ENCODE measurements around the gene KDM4F.

Gene KDM4F

DNA sequence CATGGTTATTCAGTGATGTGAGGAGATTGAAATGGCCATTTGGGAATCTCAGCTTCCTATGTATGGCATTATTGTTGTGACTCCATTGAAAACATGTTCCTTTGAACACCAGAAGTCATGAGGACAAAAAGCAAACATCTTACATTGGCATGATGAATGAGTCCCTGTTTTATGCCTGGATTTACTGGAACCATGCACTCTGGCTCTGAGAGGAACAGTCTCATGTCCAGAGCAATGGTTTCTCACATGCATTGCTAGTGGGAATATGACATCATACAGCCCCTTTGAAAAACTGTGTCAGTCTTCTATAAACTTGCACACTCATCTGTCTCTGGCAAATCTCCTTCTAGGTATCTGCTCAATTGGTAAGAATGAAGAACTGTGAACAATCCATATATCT is 3.4 kb upstream of the KDM4F start:
- H2BK12ac ChIP-seq (ENCODE audit: low read length): no peak overlapping the region
- H3K4me3 ChIP-seq (ENCODE audit: low read length in 2 of 2): no peak overlapping the region
- H3K4me2 ChIP-seq (ENCODE audit: insufficient read depth, low read length, poor library complexity, severe bottlenecking): no peak overlapping the region
- H3K36me3 ChIP-seq (replicated peaks in 1 of 2; ENCODE audit: control insufficient read depth in 2 of 2, insufficient read depth in 2 of 2, low read length in 2 of 2): no peaks in the 10 kb centered on the region
- H3K14ac ChIP-seq (ENCODE audit: low read length): no peak overlapping the region
- no peak overlapping the region for H3K18ac ChIP-seq (ENCODE audit: low read length)
- peaks cover 0 to 14% (median 0%) of the 10 kb centered on the region in 3 experiments for H3K27me3 ChIP-seq (ENCODE audit: control insufficient read depth in 3 of 3, insufficient read depth in 3 of 3, low read depth in 1 of 3, low read length in 3 of 3)
- H2AK5ac ChIP-seq (ENCODE audit: low read depth, low read length): no peak overlapping the region
- H4K8ac ChIP-seq (ENCODE audit: low read depth, low read length): no peak overlapping the region
- H2BK120ac ChIP-seq (ENCODE audit: low read depth, low read length): no peak overlapping the region
- H4K91ac ChIP-seq (ENCODE audit: low read depth, low read length, poor library complexity): no peak overlapping the region
- no peak overlapping the region for H2AFZ ChIP-seq (ENCODE audit: low read length)
- H3K27ac ChIP-seq (replicated peaks; ENCODE audit: low read length): no peak overlapping the region
- H2BK5ac ChIP-seq (ENCODE audit: low read length): no peak overlapping the region
- H3K4me1 ChIP-seq (ENCODE audit: control insufficient read depth in 2 of 2, insufficient read depth in 1 of 2, low read depth in 1 of 2, low read length in 2 of 2): no peaks in the 10 kb centered on the region
- DNase-seq (ENCODE audit: low spot score): no peak
- no peak overlapping the region for H3K9ac ChIP-seq (ENCODE audit: low read depth, low read length, poor library complexity)
- no peak overlapping the region for H3K4ac ChIP-seq (ENCODE audit: low read length)
- H3K9me3 ChIP-seq (replicated peaks in 1 of 2; ENCODE audit: control insufficient read depth in 2 of 2, insufficient read depth in 1 of 2, low read depth in 1 of 2, low read length in 2 of 2): no peaks in the 10 kb centered on the region
- no peaks in the 10 kb centered on the region for H3K79me1 ChIP-seq (ENCODE audit: low read depth, low read length)
- H2BK15ac ChIP-seq (ENCODE audit: low read length): no peak overlapping the region
- no peak overlapping the region for H3K23ac ChIP-seq (ENCODE audit: low read depth, low read length, poor library complexity)

DNA sequence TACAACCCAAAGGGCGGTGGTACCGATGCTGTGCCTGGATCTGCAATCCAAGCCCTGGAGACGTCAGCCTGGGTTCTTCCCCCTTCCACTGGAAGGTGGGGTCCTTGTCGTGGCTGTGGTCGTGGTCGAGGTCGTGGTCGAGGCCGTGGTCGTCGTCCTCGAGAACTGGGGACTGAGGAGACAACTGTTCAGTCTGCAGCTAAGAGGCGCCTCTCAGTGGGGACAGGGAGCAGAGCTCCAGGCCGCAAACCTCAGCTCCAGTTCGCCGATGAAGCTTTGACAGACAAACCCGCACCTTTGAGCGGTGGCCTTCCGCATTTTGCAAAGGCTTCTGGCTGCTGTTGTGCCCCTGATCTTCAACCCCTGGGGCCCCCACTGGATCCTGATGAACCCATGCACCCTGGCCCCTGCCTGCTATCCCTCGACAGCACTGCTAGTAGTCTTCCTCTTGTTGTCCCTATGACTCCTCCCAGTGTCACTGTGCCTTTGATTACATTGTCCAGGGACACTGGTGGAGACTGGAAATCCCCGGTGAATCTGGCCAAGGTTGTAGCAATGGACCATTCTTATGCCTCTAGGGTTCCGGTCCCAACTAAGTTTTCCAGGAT is 1.5 kb downstream of the KDM4F start:
- H3K27ac ChIP-seq (replicated peaks; ENCODE audit: low read length): no peak overlapping the region
- H2BK12ac ChIP-seq (ENCODE audit: low read length): no peak overlapping the region
- no peak overlapping the region for H3K4me2 ChIP-seq (ENCODE audit: insufficient read depth, low read length, poor library complexity, severe bottlenecking)
- no peak for DNase-seq (ENCODE audit: low spot score)
- no peaks in the 10 kb centered on the region for H3K79me1 ChIP-seq (ENCODE audit: low read depth, low read length)
- H2BK120ac ChIP-seq (ENCODE audit: low read depth, low read length): no peak overlapping the region
- no peaks in the 10 kb centered on the region for H3K9me3 ChIP-seq (replicated peaks in 1 of 2; ENCODE audit: control insufficient read depth in 2 of 2, insufficient read depth in 1 of 2, low read depth in 1 of 2, low read length in 2 of 2)
- no CpG with 5 or more reads among the region's 22 CpGs for WGBS, 2 donors (ENCODE audit: extremely low coverage in 2 of 2, insufficient read length in 2 of 2, insufficient replicate concordance in 1 of 2)
- no peak overlapping the region for H4K91ac ChIP-seq (ENCODE audit: low read depth, low read length, poor library complexity)
- H3K18ac ChIP-seq (ENCODE audit: low read length): peak overlapping the region; percentile 77
- H2BK15ac ChIP-seq (ENCODE audit: low read length): no peak overlapping the region
- H2AK5ac ChIP-seq (ENCODE audit: low read depth, low read length): no peak overlapping the region
- peak overlapping the region; percentile 19 for H3K4ac ChIP-seq (ENCODE audit: low read length)
- H4K8ac ChIP-seq (ENCODE audit: low read depth, low read length): no peak overlapping the region
- H3K14ac ChIP-seq (ENCODE audit: low read length): peak overlapping the region; percentile 58
- H2BK5ac ChIP-seq (ENCODE audit: low read length): no peak overlapping the region
- no peak overlapping the region for H3K23ac ChIP-seq (ENCODE audit: low read depth, low read length, poor library complexity)
- H3K4me1 ChIP-seq (ENCODE audit: control insufficient read depth in 2 of 2, insufficient read depth in 1 of 2, low read depth in 1 of 2, low read length in 2 of 2): no peaks in the 10 kb centered on the region
- no peak overlapping the region for H2AFZ ChIP-seq (ENCODE audit: low read length)
- H3K36me3 ChIP-seq (replicated peaks in 1 of 2; ENCODE audit: control insufficient read depth in 2 of 2, insufficient read depth in 2 of 2, low read length in 2 of 2): no peaks in the 10 kb centered on the region
- peak overlapping the region; percentile 3 for H3K9ac ChIP-seq (ENCODE audit: low read depth, low read length, poor library complexity)
- H3K27me3 ChIP-seq (ENCODE audit: control insufficient read depth in 3 of 3, insufficient read depth in 3 of 3, low read depth in 1 of 3, low read length in 3 of 3): peaks cover 0 to 19% (median 0%) of the 10 kb centered on the region in 3 experiments
- no peak overlapping the region for H3K4me3 ChIP-seq (ENCODE audit: low read length in 2 of 2)

DNA sequence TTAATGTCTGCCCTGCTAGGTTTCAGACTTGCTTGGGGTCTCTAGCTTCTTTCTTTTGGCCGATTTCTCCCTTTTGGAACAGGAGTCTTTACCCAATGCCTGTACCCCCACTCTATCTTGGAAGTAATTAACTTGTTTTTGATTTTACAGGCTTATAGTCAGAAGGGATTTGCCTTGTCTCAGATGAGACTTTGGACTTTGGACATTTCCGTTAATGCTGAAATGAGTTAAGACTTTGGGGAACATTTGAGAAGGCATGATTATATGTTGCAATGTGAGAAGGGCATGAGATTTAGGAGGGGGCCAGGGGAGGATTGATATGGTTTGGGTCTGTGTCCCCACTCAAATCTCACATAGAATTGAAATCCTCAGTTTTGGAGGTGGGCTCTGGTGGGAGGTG is 5.1 kb downstream of the KDM4F start:
- H3K27ac ChIP-seq (replicated peaks; ENCODE audit: low read length): no peak overlapping the region
- no peak overlapping the region for H2BK120ac ChIP-seq (ENCODE audit: low read depth, low read length)
- no peak overlapping the region for H3K4me2 ChIP-seq (ENCODE audit: insufficient read depth, low read length, poor library complexity, severe bottlenecking)
- no peak overlapping the region for H2BK12ac ChIP-seq (ENCODE audit: low read length)
- H2BK15ac ChIP-seq (ENCODE audit: low read length): no peak overlapping the region
- H2AK5ac ChIP-seq (ENCODE audit: low read depth, low read length): no peak overlapping the region
- no peak overlapping the region for H3K4ac ChIP-seq (ENCODE audit: low read length)
- H3K18ac ChIP-seq (ENCODE audit: low read length): no peak overlapping the region
- H3K27me3 ChIP-seq (ENCODE audit: control insufficient read depth in 3 of 3, insufficient read depth in 3 of 3, low read depth in 1 of 3, low read length in 3 of 3): peaks cover 0 to 19% (median 0%) of the 10 kb centered on the region in 3 experiments
- no peak overlapping the region for H2BK5ac ChIP-seq (ENCODE audit: low read length)
- no peaks in the 10 kb centered on the region for H3K4me1 ChIP-seq (ENCODE audit: control insufficient read depth in 2 of 2, insufficient read depth in 1 of 2, low read depth in 1 of 2, low read length in 2 of 2)
- H3K14ac ChIP-seq (ENCODE audit: low read length): no peak overlapping the region
- no peak for DNase-seq (ENCODE audit: low spot score)
- H3K79me1 ChIP-seq (ENCODE audit: low read depth, low read length): no peaks in the 10 kb centered on the region
- H4K91ac ChIP-seq (ENCODE audit: low read depth, low read length, poor library complexity): no peak overlapping the region
- no peak overlapping the region for H3K9ac ChIP-seq (ENCODE audit: low read depth, low read length, poor library complexity)
- H3K4me3 ChIP-seq (ENCODE audit: low read length in 2 of 2): no peak overlapping the region
- whole genome bisulfite sequencing, 2 donors (ENCODE audit: extremely low coverage in 2 of 2, insufficient read length in 2 of 2, insufficient replicate concordance in 1 of 2): no CpG with 5 or more reads among the region's 2 CpGs
- no peak overlapping the region for H4K8ac ChIP-seq (ENCODE audit: low read depth, low read length)
- no peaks in the 10 kb centered on the region for H3K36me3 ChIP-seq (replicated peaks in 1 of 2; ENCODE audit: control insufficient read depth in 2 of 2, insufficient read depth in 2 of 2, low read length in 2 of 2)
- no peak overlapping the region for H3K23ac ChIP-seq (ENCODE audit: low read depth, low read length, poor library complexity)
- peaks cover 0 to 2% of the 10 kb centered on the region in 2 donors for H3K9me3 ChIP-seq (replicated peaks in 1 of 2; ENCODE audit: control insufficient read depth in 2 of 2, insufficient read depth in 1 of 2, low read depth in 1 of 2, low read length in 2 of 2)
- H2AFZ ChIP-seq (ENCODE audit: low read length): no peak overlapping the region

DNA sequence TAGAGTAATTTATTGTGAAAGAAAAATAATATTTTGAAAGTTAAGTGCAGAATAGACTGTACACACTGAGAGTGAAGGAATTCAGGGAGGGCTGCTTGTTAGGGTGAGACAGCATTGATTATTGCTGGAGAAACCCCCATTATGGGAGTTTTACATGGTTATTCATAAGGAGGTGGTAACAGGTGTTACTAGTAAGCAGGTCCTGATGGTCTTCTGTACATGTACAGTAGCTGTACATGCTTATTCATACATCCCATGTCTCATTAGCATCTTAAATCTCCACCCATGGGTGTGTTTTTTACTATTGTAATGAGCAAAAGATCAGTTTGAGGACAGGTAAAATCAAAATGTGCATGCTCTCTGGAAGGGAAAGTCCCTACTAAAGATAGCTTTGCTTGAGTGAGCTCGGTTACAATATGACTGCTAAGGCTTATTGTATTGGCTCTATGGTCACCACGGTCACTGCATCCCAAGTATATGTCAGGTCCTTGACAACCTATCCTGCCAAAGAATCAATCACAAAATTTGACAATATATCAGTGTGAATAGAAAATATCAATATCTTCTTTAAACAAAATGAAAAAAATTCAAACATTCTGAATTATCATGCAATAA is 6.2 kb downstream of the KDM4F start:
- no peak overlapping the region for H2BK15ac ChIP-seq (ENCODE audit: low read length)
- no peak overlapping the region for H3K18ac ChIP-seq (ENCODE audit: low read length)
- peaks cover 0 to 19% (median 0%) of the 10 kb centered on the region in 3 experiments for H3K27me3 ChIP-seq (ENCODE audit: control insufficient read depth in 3 of 3, insufficient read depth in 3 of 3, low read depth in 1 of 3, low read length in 3 of 3)
- H4K8ac ChIP-seq (ENCODE audit: low read depth, low read length): no peak overlapping the region
- no peaks in the 10 kb centered on the region for H3K36me3 ChIP-seq (replicated peaks in 1 of 2; ENCODE audit: control insufficient read depth in 2 of 2, insufficient read depth in 2 of 2, low read length in 2 of 2)
- H2BK12ac ChIP-seq (ENCODE audit: low read length): no peak overlapping the region
- H2AFZ ChIP-seq (ENCODE audit: low read length): no peak overlapping the region
- no CpG with 5 or more reads among the region's 2 CpGs for WGBS, 2 donors (ENCODE audit: extremely low coverage in 2 of 2, insufficient read length in 2 of 2, insufficient replicate concordance in 1 of 2)
- H3K9me3 ChIP-seq (replicated peaks in 1 of 2; ENCODE audit: control insufficient read depth in 2 of 2, insufficient read depth in 1 of 2, low read depth in 1 of 2, low read length in 2 of 2): peaks cover 0 to 2% of the 10 kb centered on the region in 2 donors
- no peak overlapping the region for H3K4me2 ChIP-seq (ENCODE audit: insufficient read depth, low read length, poor library complexity, severe bottlenecking)
- no peak overlapping the region for H3K14ac ChIP-seq (ENCODE audit: low read length)
- H3K79me1 ChIP-seq (ENCODE audit: low read depth, low read length): no peaks in the 10 kb centered on the region
- no peak overlapping the region for H2BK5ac ChIP-seq (ENCODE audit: low read length)
- H4K91ac ChIP-seq (ENCODE audit: low read depth, low read length, poor library complexity): no peak overlapping the region
- H3K27ac ChIP-seq (replicated peaks; ENCODE audit: low read length): no peak overlapping the region
- H2AK5ac ChIP-seq (ENCODE audit: low read depth, low read length): no peak overlapping the region
- H2BK120ac ChIP-seq (ENCODE audit: low read depth, low read length): no peak overlapping the region
- no peak overlapping the region for H3K23ac ChIP-seq (ENCODE audit: low read depth, low read length, poor library complexity)
- no peak overlapping the region for H3K9ac ChIP-seq (ENCODE audit: low read depth, low read length, poor library complexity)
- DNase-seq (ENCODE audit: low spot score): no peak
- H3K4ac ChIP-seq (ENCODE audit: low read length): no peak overlapping the region
- H3K4me3 ChIP-seq (ENCODE audit: low read length in 2 of 2): no peak overlapping the region
- no peaks in the 10 kb centered on the region for H3K4me1 ChIP-seq (ENCODE audit: control insufficient read depth in 2 of 2, insufficient read depth in 1 of 2, low read depth in 1 of 2, low read length in 2 of 2)
